ENCODE data around the gene SYT4.

DNA sequence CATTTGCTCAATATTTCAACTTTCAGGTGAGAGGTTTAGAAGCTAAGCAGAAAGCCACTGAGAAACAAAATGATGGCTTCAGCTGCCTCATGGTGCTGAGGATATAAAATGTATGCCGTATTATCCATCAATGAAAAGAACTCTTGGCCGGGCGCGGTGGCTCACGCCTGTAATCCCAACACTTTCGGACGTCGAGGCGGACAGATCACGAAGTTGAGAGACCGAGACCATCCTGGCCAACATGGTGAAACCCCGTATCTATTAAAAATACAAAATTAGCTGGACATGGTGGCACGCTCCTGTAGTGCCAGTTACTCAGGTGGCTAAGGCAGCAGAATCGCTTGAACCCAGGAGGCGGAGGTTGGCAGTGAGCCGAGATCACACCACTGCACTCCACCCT lies 6.0 kb upstream of the SYT4 start:
- TF ChIP-seq RCOR1 (IDR thresholded peaks at IDR 0.05; ENCODE audit: insufficient replicate concordance, low read length) (no peak), RFX5 (IDR thresholded peaks at IDR 0.05; ENCODE audit: low read depth, low read length) (no peak), POLR2A (IDR thresholded peaks at IDR 0.05; ENCODE audit: low read depth, low read length) (no peak), CEBPB (IDR thresholded peaks at IDR 0.05; ENCODE audit: low read depth, low read length) (no peak), CHD1 (IDR thresholded peaks at IDR 0.05; ENCODE audit: low read depth, low read length) (no peak), RAD21 (IDR thresholded peaks at IDR 0.05; ENCODE audit: low read length) (no peak), MXI1 (IDR thresholded peaks at IDR 0.05; ENCODE audit: borderline replicate concordance, low read depth, low read length) (no peak), BHLHE40 (IDR thresholded peaks at IDR 0.05; ENCODE audit: low read depth, low read length) (no peak), SMC3 (IDR thresholded peaks at IDR 0.05; ENCODE audit: low read depth, low read length) (no peak)
- TF ChIP-seq, protein P1, sequence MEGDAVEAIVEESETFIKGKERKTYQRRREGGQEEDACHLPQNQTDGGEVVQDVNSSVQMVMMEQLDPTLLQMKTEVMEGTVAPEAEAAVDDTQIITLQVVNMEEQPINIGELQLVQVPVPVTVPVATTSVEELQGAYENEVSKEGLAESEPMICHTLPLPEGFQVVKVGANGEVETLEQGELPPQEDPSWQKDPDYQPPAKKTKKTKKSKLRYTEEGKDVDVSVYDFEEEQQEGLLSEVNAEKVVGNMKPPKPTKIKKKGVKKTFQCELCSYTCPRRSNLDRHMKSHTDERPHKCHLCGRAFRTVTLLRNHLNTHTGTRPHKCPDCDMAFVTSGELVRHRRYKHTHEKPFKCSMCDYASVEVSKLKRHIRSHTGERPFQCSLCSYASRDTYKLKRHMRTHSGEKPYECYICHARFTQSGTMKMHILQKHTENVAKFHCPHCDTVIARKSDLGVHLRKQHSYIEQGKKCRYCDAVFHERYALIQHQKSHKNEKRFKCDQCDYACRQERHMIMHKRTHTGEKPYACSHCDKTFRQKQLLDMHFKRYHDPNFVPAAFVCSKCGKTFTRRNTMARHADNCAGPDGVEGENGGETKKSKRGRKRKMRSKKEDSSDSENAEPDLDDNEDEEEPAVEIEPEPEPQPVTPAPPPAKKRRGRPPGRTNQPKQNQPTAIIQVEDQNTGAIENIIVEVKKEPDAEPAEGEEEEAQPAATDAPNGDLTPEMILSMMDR (conservative IDR thresholded peaks at IDR 0.05; ENCODE audit: low read depth, low read length) = no peak
- TF ChIP-seq, protein P2, sequence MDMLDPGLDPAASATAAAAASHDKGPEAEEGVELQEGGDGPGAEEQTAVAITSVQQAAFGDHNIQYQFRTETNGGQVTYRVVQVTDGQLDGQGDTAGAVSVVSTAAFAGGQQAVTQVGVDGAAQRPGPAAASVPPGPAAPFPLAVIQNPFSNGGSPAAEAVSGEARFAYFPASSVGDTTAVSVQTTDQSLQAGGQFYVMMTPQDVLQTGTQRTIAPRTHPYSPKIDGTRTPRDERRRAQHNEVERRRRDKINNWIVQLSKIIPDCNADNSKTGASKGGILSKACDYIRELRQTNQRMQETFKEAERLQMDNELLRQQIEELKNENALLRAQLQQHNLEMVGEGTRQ (IDR thresholded peaks at IDR 0.05; ENCODE audit: low read depth, low read length) = no peak
- TF ChIP-seq, protein P3, sequence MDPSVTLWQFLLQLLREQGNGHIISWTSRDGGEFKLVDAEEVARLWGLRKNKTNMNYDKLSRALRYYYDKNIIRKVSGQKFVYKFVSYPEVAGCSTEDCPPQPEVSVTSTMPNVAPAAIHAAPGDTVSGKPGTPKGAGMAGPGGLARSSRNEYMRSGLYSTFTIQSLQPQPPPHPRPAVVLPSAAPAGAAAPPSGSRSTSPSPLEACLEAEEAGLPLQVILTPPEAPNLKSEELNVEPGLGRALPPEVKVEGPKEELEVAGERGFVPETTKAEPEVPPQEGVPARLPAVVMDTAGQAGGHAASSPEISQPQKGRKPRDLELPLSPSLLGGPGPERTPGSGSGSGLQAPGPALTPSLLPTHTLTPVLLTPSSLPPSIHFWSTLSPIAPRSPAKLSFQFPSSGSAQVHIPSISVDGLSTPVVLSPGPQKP (IDR thresholded peaks at IDR 0.05; ENCODE audit: borderline replicate concordance, low read depth, low read length) = no peak
